Stimulated activated naive CD8-positive, alpha-beta T cell treated with anti-CD3 and anti-CD28 coated beads, Interleukin-15, Interleukin-2, amounts not matched to agents 100 ng/mL and 50 ng/mL, for 24 hours (primary cell): ENCODE measurements around the gene ZNF597.
A peak's percentile ranks its signal among the peaks of the same experiment; 100 is the strongest.

ENCODE experiments used
- H3K27ac Mint-ChIP-seq: one replicate; pipeline ENCODE4 v1.8.0; 2021; ENCODE audit warnings: mild to moderate bottlenecking, mixed read lengths
- H3K27me3 Mint-ChIP-seq: one replicate; pipeline ENCODE4 v1.8.0; 2021; ENCODE audit warnings: mixed read lengths
- H3K36me3 Mint-ChIP-seq: one replicate; pipeline ENCODE4 v1.8.0; 2021; ENCODE audit warnings: low read depth, mixed read lengths
- H3K4me1 Mint-ChIP-seq: one replicate; pipeline ENCODE4 v1.8.0; 2021; ENCODE audit warnings: low read depth, mixed read lengths
- H3K4me3 Mint-ChIP-seq: one replicate; pipeline ENCODE4 v1.8.0; 2021; ENCODE audit warnings: mild to moderate bottlenecking, mixed read lengths
- H3K9me3 Mint-ChIP-seq: one replicate; pipeline ENCODE4 v1.8.0; 2021; ENCODE audit warnings: mixed read lengths

ZNF597 gene

GRCh38 chr16:3467182-3467581 lies 23.9 kb upstream of the ZNF597 start:
- no peak overlapping the region for H3K4me3 Mint-ChIP-seq
- H3K27me3 Mint-ChIP-seq, result no peaks in the 10 kb centered on the region
- no peak overlapping the region for H3K27ac Mint-ChIP-seq
- no peaks in the 10 kb centered on the region for H3K9me3 Mint-ChIP-seq
- peaks cover 56% of the 10 kb centered on the region for H3K4me1 Mint-ChIP-seq
- peaks cover 26% of the 10 kb centered on the region for H3K36me3 Mint-ChIP-seq

DNA sequence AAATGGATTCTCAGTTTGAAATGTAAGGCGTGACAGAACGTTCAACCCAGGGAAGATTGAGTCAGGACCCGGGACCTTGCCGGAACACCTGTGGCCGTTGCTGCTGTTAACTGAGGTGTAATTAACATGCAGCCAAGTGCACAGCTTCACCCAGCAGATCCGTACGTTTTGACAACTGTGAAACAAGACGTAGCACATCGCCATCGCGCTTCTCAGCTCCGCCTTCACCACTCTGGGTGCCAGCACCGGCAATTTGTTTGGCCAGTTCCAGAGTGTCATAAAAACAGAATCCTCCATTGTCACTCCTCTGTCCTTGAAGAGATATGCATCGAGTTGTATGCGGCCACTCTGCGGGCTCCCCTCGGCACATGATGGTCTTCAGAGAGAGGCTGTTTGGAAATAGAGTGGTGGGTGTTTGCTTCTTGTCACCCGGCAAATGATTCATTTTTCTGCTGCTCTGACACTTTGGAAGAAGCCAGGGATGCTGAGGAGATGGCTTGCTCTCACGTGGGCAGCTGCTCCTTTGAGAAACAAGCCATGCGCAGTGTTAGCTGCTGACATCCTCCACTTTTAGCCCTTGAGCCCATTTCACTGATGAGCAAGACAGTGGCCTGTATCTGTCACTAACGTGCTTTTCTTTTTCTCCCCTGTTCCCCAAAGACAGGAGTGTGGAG lies 22.7 kb upstream of the ZNF597 start:
- peak overlapping the region; percentile 31 for H3K27ac Mint-ChIP-seq
- H3K9me3 Mint-ChIP-seq, result no peaks in the 10 kb centered on the region
- no peaks in the 10 kb centered on the region for H3K27me3 Mint-ChIP-seq
- no peak overlapping the region for H3K4me3 Mint-ChIP-seq
- H3K36me3 Mint-ChIP-seq, result peaks cover 22% of the 10 kb centered on the region
- peaks cover 66% of the 10 kb centered on the region for H3K4me1 Mint-ChIP-seq

DNA sequence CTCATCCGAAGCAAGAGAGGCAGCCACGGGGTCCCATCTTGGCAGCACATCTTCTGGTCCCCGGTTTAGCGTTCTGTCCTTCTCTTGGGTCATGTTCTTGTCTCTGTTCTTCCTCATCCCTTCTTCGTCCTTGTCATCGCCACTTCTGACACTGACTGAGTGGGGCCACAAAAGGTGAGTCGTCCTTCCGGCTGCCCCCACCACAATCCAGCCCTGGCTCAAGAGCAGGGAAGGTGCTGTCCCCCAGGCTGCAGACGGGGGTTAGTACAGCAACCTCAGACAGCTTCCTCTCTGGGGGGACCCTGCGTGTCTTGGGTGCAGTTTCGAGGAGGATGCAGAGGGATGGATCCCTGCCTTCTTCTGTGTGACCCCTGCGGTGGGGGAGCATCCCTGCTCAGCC lies 22.0 kb upstream of the ZNF597 start:
- Mint-ChIP-seq H3K4me3 (no peak overlapping the region), H3K36me3 (peaks cover 22% of the 10 kb centered on the region), H3K9me3 (no peaks in the 10 kb centered on the region), H3K27ac (peak overlapping the region; percentile 31), H3K27me3 (no peaks in the 10 kb centered on the region), H3K4me1 (peaks cover 73% of the 10 kb centered on the region)

GRCh38 chr16:3461151-3461550 lies 17.8 kb upstream of the ZNF597 start:
- Mint-ChIP-seq H3K9me3 (no peaks in the 10 kb centered on the region), H3K27ac (peak overlapping the region; percentile 38), H3K4me1 (peaks cover 82% of the 10 kb centered on the region), H3K27me3 (no peaks in the 10 kb centered on the region), H3K4me3 (peak overlapping the region; percentile 35), H3K36me3 (peaks cover 9% of the 10 kb centered on the region)

GRCh38 chr16:3460585-3460984 lies 17.3 kb upstream of the ZNF597 start:
- peaks cover 6% of the 10 kb centered on the region for H3K36me3 Mint-ChIP-seq
- H3K27ac Mint-ChIP-seq, result peak overlapping the region; percentile 38
- H3K9me3 Mint-ChIP-seq, result no peaks in the 10 kb centered on the region
- peak overlapping the region; percentile 35 for H3K4me3 Mint-ChIP-seq
- no peaks in the 10 kb centered on the region for H3K27me3 Mint-ChIP-seq
- peaks cover 77% of the 10 kb centered on the region for H3K4me1 Mint-ChIP-seq

DNA sequence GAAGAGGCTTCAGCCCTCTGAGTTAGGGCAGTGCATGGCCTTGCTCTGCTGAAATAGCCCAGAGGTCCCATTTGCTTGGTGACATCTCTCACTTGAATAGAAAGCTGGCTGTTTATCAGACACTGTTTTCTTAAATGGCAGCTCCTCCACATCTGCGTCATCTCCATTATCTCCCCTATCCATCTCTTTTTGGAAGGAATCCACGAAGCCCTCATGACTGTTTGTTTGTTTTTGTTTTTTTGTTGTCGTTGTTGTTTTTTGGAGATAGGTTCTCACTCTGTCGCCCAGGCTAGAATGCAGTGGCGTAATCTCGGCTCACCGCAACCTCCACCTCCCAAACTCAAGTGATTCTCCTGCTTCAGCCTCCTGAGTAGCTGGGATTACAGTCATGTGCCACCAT lies 16.8 kb upstream of the ZNF597 start:
- Mint-ChIP-seq H3K4me1 (peaks cover 73% of the 10 kb centered on the region), H3K27me3 (no peaks in the 10 kb centered on the region), H3K4me3 (peak overlapping the region; percentile 88), H3K36me3 (peaks cover 3% of the 10 kb centered on the region), H3K27ac (no peak overlapping the region), H3K9me3 (no peaks in the 10 kb centered on the region)

DNA sequence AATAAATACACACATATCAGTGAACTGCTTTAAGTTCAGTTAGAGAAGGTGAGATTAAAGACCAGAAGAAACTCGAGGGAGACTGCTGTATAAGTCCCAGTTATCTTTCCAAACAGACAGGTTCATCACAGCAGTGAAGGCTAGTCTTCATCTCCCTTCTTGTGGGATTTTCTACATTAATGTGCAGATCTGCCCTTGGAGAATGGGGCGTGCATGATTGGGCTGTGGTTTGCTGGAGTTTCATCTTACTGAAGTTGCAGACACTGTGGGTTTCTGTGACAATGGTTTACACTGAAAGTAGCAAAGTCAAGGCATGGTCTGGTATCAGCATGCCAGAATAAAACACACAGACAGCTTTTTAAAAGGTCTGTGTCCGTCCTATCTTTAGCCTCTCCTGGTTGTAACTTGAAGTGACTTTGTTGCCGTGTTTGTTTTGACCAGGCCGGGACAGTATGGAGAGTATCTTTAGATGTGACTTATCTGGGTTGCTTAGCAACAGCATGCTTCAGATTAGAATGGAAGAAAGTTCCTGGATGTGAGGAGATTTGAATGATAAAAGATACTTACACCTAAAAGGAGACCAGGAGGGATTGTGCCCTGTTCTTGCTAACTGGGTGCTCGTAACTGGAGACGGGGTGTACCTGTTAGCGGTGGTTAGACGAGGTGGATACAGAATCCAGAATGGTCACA lies 16.2 kb upstream of the ZNF597 start:
- H3K36me3 Mint-ChIP-seq, result peaks cover 3% of the 10 kb centered on the region
- peak overlapping the region; percentile 88 for H3K4me3 Mint-ChIP-seq
- peaks cover 70% of the 10 kb centered on the region for H3K4me1 Mint-ChIP-seq
- peak overlapping the region; percentile 57 for H3K27ac Mint-ChIP-seq
- no peaks in the 10 kb centered on the region for H3K9me3 Mint-ChIP-seq
- no peaks in the 10 kb centered on the region for H3K27me3 Mint-ChIP-seq

DNA sequence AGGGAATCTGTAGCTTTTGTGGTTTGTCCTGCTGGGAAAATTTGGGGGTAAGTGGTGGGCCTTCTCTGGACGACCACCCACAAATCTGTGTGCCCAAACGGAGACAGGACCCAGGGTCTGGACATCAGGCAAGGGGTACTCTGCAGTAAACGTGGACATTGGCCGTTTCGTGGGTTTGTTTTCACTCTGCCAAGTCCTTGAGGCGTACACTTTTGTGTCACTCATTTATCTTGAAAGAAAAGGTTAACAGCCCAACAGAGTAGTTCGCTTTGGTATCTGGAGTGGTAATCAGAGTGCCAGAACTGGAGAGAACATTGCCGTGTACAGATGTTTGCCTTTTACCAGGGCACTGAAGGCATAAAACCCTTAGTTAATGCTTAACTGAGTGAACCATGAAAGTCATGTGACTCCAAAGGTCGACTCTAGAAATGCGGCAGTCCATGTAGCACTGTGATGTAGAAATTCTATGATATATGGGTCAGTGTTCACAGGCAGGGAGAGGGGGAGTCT lies 15.6 kb upstream of the ZNF597 start:
- Mint-ChIP-seq H3K4me3 (peak overlapping the region; percentile 88), H3K27me3 (no peaks in the 10 kb centered on the region), H3K27ac (peak overlapping the region; percentile 57), H3K9me3 (no peaks in the 10 kb centered on the region), H3K4me1 (peaks cover 63% of the 10 kb centered on the region), H3K36me3 (peaks cover 3% of the 10 kb centered on the region)

DNA sequence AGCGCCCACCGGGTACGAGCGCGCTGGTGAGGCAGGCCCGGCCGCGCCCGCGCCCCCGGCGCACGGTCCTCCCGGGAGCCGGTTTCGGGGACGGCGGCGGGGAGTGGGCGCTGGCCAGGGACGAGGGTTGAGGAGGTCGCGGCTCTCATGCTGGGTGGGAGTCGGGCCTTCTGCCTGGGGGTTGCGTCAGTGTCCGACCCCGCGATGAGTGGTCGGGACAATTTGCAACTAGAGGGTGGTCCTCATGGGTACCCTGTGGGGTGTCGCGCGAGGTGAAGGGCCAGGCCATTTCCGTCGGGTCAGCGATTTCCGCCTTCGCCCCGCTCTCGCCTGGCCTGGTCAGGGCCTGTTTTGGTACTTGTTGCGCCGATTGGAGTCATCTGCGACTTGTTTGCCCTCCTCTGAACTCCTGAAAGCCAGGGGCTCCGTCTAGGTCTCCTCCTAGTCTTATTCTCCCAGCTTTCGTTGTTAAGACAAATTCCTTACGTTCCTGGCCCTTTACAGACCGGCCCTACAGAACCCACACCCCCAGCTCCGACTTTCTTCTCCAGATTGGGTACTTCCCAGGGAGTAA lies 15.1 kb upstream of the ZNF597 start:
- H3K4me1 Mint-ChIP-seq, result peaks cover 58% of the 10 kb centered on the region
- no peaks in the 10 kb centered on the region for H3K9me3 Mint-ChIP-seq
- H3K27ac Mint-ChIP-seq, result peak overlapping the region; percentile 57
- H3K4me3 Mint-ChIP-seq, result peak overlapping the region; percentile 88
- no peaks in the 10 kb centered on the region for H3K36me3 Mint-ChIP-seq
- no peaks in the 10 kb centered on the region for H3K27me3 Mint-ChIP-seq

GRCh38 chr16:3457434-3458252 lies 14.3 kb upstream of the ZNF597 start:
- H3K4me1 Mint-ChIP-seq, result peaks cover 53% of the 10 kb centered on the region
- no peaks in the 10 kb centered on the region for H3K36me3 Mint-ChIP-seq
- no peaks in the 10 kb centered on the region for H3K27me3 Mint-ChIP-seq
- H3K4me3 Mint-ChIP-seq, result peak overlapping the region; percentile 88
- peak overlapping the region; percentile 92 for H3K27ac Mint-ChIP-seq
- H3K9me3 Mint-ChIP-seq, result no peaks in the 10 kb centered on the region

- peaks cover 26% of the 10 kb centered on the region for H3K4me1 Mint-ChIP-seq
- peaks cover 15% of the 10 kb centered on the region for H3K36me3 Mint-ChIP-seq
- no peak overlapping the region for H3K27ac Mint-ChIP-seq
- no peaks in the 10 kb centered on the region for H3K27me3 Mint-ChIP-seq
- H3K9me3 Mint-ChIP-seq, result no peaks in the 10 kb centered on the region
- no peak overlapping the region for H3K4me3 Mint-ChIP-seq
Measured at GRCh38 chr16:3454631-3455147, 11.4 kb upstream of the ZNF597 start.

GRCh38 chr16:3454093-3454492 lies 10.8 kb upstream of the ZNF597 start:
- no peaks in the 10 kb centered on the region for H3K9me3 Mint-ChIP-seq
- H3K4me1 Mint-ChIP-seq, result peaks cover 20% of the 10 kb centered on the region
- H3K4me3 Mint-ChIP-seq, result no peak overlapping the region
- no peak overlapping the region for H3K27ac Mint-ChIP-seq
- H3K27me3 Mint-ChIP-seq, result no peaks in the 10 kb centered on the region
- peaks cover 16% of the 10 kb centered on the region for H3K36me3 Mint-ChIP-seq

DNA sequence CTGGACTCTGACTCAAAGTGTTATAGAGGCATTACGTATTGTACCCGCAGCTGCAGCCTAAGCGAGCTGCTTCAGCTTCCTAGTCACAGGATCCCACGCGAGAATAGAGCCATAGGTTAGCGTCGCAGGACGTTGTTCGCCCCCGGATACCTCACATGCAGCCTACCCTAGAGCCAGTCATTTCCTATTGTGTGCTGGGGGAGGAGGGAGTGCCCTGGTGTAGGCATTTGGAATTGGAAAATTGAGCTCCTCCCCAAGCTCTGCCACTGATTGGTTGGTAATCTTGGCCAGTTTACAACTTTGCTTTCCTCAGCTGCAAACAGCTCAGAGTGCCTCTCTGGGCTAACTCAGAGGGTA lies 706 bp upstream of the ZNF597 start:
- Mint-ChIP-seq H3K27me3 (no peaks in the 10 kb centered on the region), H3K4me1 (peaks cover 26% of the 10 kb centered on the region), H3K27ac (peak overlapping the region; percentile 97), H3K4me3 (peak overlapping the region; percentile 90), H3K36me3 (peaks cover 46% of the 10 kb centered on the region), H3K9me3 (peaks cover 9% of the 10 kb centered on the region)

DNA sequence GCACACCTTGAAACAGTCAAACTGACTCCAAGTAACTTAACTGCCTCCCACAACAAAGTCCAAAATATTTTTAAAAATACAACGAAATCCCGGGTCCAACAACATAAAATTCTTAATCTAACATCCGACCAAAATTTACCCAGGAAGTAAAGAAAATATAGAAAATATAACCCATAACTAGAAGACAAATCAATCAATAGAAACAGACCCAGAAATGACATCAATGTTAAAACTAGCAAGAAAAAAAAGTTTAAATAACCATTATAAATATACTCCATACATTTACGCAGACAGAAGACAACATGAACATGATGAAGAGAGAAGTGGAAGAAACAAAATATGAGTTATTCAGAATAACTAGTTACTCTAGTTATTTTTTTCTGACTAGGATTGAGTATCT lies 3.7 kb downstream of the ZNF597 start:
- peaks cover 36% of the 10 kb centered on the region for H3K36me3 Mint-ChIP-seq
- no peak overlapping the region for H3K4me3 Mint-ChIP-seq
- H3K27me3 Mint-ChIP-seq, result peaks cover 11% of the 10 kb centered on the region
- H3K4me1 Mint-ChIP-seq, result peaks cover 16% of the 10 kb centered on the region
- H3K27ac Mint-ChIP-seq, result no peak overlapping the region
- H3K9me3 Mint-ChIP-seq, result peaks cover 9% of the 10 kb centered on the region
